Pancreas (tissue), 10 donors: ENCODE data around the gene GUCY1A2. TPM values are rescaled to one million over a fixed set of nuclear protein-coding genes. Genes with fewer than 3 reads are reported as not detected.

Experiments
- ATAC-seq, 4 donors: fragments of 200-7000 bp; cut with Tn5 transposase; one replicate each; pipeline versions ENCODE4 v1.8.0 to v1.9.1; 2020; ENCODE audit warnings: mild to moderate bottlenecking in 4 of 4, moderate library complexity in 4 of 4
- DNase-seq, 6 donors: peaks; one replicate each; pipeline ENCODE4 v3.0.0-alpha.2; 2020
- FAIRE-seq: peaks from 2 replicates; lab custom pipeline; 2012; peaks lifted over from hg19 to GRCh38; lab: Jason Lieb, UNC
- H3K27ac ChIP-seq, 4 donors: fragments of 200-600 bp; sonication (generic); 1 replicate in 3 of 4; 2 replicates in 1 of 4; pipeline versions ENCODE4 v1.5.0 to v1.8.0; 2020
- H3K27me3 ChIP-seq, 4 donors: fragments of 200-600 bp; one replicate each; pipeline ENCODE4 v1.8.0; 2021
- H3K36me3 ChIP-seq, 3 donors: fragments of 200-600 bp; sonication (generic) in 1 of 3; one replicate each; pipeline versions ENCODE4 v1.5.0 to v1.8.0; 2020 to 2021
- H3K4me1 ChIP-seq, 3 donors: fragments of 200-600 bp; one replicate each; pipeline ENCODE4 v1.8.0; 2021
- H3K4me3 ChIP-seq, 4 donors: fragments of 200-600 bp; sonication (generic) in 2 of 4; one replicate each; pipeline versions ENCODE4 v1.5.0 to v1.8.0; 2020 to 2021
- H3K9me3 ChIP-seq, 4 donors: fragments of 200-600 bp; one replicate each; pipeline ENCODE4 v1.8.0; 2021
- CTCF ChIP-seq, 4 donors: fragments of 200-600 bp; sonication (generic) in 3 of 4; IDR thresholded peaks; one replicate each; pipeline versions ENCODE4 v1.5.0 to v1.8.0; 2021; ENCODE audit warnings: antibody characterized with exemption in 4 of 4
- WGBS, 2 donors: extraction: QIAGEN DNeasy Blood & Tissue Kit; methylation state at CpG; one replicate each; pipeline ENCODE4 v1.1.7; 2013; 5-methylcytosine and 5-hydroxymethylcytosine counted together
- intact Hi-C, 3 donors: fragments of 100-400 bp; cut with DNase I; formaldehyde crosslinking; loops; one replicate each; pipeline versions ENCODE4 v1.11.1 to v1.14.2; 2022
- polyA plus RNA-seq, 2 donors: library from polyadenylated mRNA; stranded (reverse); fragments of 200-250 nt; gene quantifications; one replicate each; pipeline ENCODE4 v1.2.3, GENCODE V29; 2013
- total RNA-seq, 6 donors: library from RNA; stranded (reverse); fragmentation: NEBNext Ultra II Directional in 4 of 6; extraction: Animal tissue kit (Norgen Biotek cat#: 25700) in 4 of 6; gene quantifications; one replicate each; pipeline versions ENCODE4 v1.2.1 to v1.2.4, GENCODE V29; 2021 to 2023
- donor health status: healthy with polysubstance abuse.
- donor health status: DM: no; HTN: no; CAD: no; lungs with moderate emphysema.
- donor health status: DM: no; HTN: no; CAD: no.
- donor health status: control.
- donor health status: control.
- donor health status: Bipolar disorder and iron deficiency.
- donor health status: DM: yes; HTN: yes; CAD: no.
- donor health status: DM: no; HTN: no; CAD: no.
- donor health status: DM: no; HTN: no; CAD: no.
- donor health status: DM: yes; HTN: yes; CAD: no.

Gene GUCY1A2
- total and polyA plus RNA-seq, 8 donors = 1.1 to 14.5 (median 7.9) TPM

GRCh38 chr11:106679181-106679580 is 339.1 kb downstream of the GUCY1A2 start:
- no peak for FAIRE-seq
- 84 to 95% methylated on average over 3 of the region's 3 CpGs for WGBS, 2 donors
- DNase-seq = no peak
- no peaks in the 10 kb centered on the region for H3K9me3 ChIP-seq
- TF ChIP-seq CTCF (IDR thresholded peaks at IDR 0.05) = no peak
- H3K4me1 ChIP-seq = no peaks in the 10 kb centered on the region
- no peaks in the 10 kb centered on the region for H3K27me3 ChIP-seq
- ATAC-seq = no peak
- H3K4me3 ChIP-seq = no peak overlapping the region
- intact Hi-C loops = no loop called here
- H3K27ac ChIP-seq = no peak overlapping the region
- H3K36me3 ChIP-seq = no peaks in the 10 kb centered on the region

GRCh38 chr11:106670069-106670468 is 348.2 kb downstream of the GUCY1A2 start:
- Histone ChIP-seq H3K4me3 (no peak overlapping the region), H3K4me1 (no peaks in the 10 kb centered on the region), H3K27me3 (no peaks in the 10 kb centered on the region), H3K27ac (no peak overlapping the region), H3K36me3 (no peaks in the 10 kb centered on the region), H3K9me3 (no peaks in the 10 kb centered on the region)
- DNase-seq = no peak
- TF ChIP-seq CTCF (IDR thresholded peaks at IDR 0.05) = no peak
- intact Hi-C loops = no loop called here
- FAIRE-seq = no peak
- no peak for ATAC-seq
- 92 to 94% methylated on average over 1 of the region's 1 CpG for WGBS, 2 donors

GRCh38 chr11:106668147-106668546 is 350.1 kb downstream of the GUCY1A2 start:
- no peak for DNase-seq
- Histone ChIP-seq H3K27me3 (no peaks in the 10 kb centered on the region), H3K36me3 (no peaks in the 10 kb centered on the region), H3K4me1 (no peaks in the 10 kb centered on the region), H3K27ac (no peak overlapping the region), H3K9me3 (no peaks in the 10 kb centered on the region), H3K4me3 (no peak overlapping the region)
- no peak for TF ChIP-seq CTCF (IDR thresholded peaks at IDR 0.05)
- no peak for FAIRE-seq
- intact Hi-C loops = no loop called here
- no peak for ATAC-seq
- WGBS, 2 donors = 72 to 81% methylated on average over 2 of the region's 2 CpGs

- WGBS, 2 donors = 65 to 80% methylated on average over 1 of the region's 1 CpG
- FAIRE-seq (no peak), ATAC-seq (no peak), DNase-seq (no peak)
- Histone ChIP-seq H3K36me3 (no peaks in the 10 kb centered on the region), H3K9me3 (no peaks in the 10 kb centered on the region), H3K27me3 (no peaks in the 10 kb centered on the region), H3K27ac (no peak overlapping the region), H3K4me1 (no peaks in the 10 kb centered on the region), H3K4me3 (no peak overlapping the region)
- intact Hi-C loops = no loop called here
- TF ChIP-seq CTCF (IDR thresholded peaks at IDR 0.05) = no peak
These were observed 361.6 kb downstream of the GUCY1A2 start for GRCh38 chr11:106656646-106657045.

GRCh38 chr11:106644824-106645223 is 373.5 kb downstream of the GUCY1A2 start:
- ATAC-seq = no peak
- no peak for TF ChIP-seq CTCF (IDR thresholded peaks at IDR 0.05)
- Histone ChIP-seq H3K27ac (no peak overlapping the region), H3K27me3 (no peaks in the 10 kb centered on the region), H3K9me3 (peaks cover 0 to 2% (median 0%) of the 10 kb centered on the region in 4 donors), H3K36me3 (no peaks in the 10 kb centered on the region), H3K4me3 (no peak overlapping the region), H3K4me1 (no peaks in the 10 kb centered on the region)
- DNase-seq = no peak
- 68 to 83% methylated on average over 1 of the region's 1 CpG for WGBS, 2 donors
- intact Hi-C loops = no loop called here
- no peak for FAIRE-seq
